PFSK-1 (cell line): ENCODE results near the gene CPPED1.

Experiments used
- FOXP2 ChIP-seq: optimal IDR thresholded peaks from 2 replicates; pipeline ENCODE3; 2011; ENCODE audit warnings: borderline replicate concordance, control low read depth, inconsistent platforms; ENCODE audit not compliant: insufficient read depth; ENCODE audit errors: extremely low read length, extremely low read depth
- POLR2AphosphoS5 ChIP-seq: IDR thresholded peaks from 2 replicates; pipeline ENCODE4 v1.6.1; 2012; ENCODE audit warnings: low read depth, mild to moderate bottlenecking, control low read depth, low read length, moderate library complexity
- REST ChIP-seq, 2 experiments: IDR thresholded peaks; 2 replicates each; pipeline versions ENCODE4 v1.6.1 to v1.8.0; 2011 to 2012; ENCODE audit warnings: low read depth in 2 of 2, low read length in 2 of 2, control low read depth in 1 of 2, inconsistent platforms in 1 of 2, mild to moderate bottlenecking in 1 of 2, moderate library complexity in 1 of 2; ENCODE audit not compliant: insufficient read depth in 1 of 2
- SIN3A ChIP-seq: IDR thresholded peaks from 2 replicates; pipeline ENCODE4 v1.6.1; 2012; ENCODE audit warnings: mild to moderate bottlenecking, low read length, moderate library complexity, borderline replicate concordance; ENCODE audit not compliant: insufficient read depth
- TAF1 ChIP-seq: IDR thresholded peaks from 2 replicates; pipeline ENCODE4 v1.6.1; 2012; ENCODE audit warnings: low read length, control low read depth, borderline replicate concordance; ENCODE audit not compliant: insufficient read depth

The CPPED1 gene

GRCh38 chr16:12682432-12683165, 121.1 kb downstream of the CPPED1 start:
- no peak for TF ChIP-seq SIN3A
- TF ChIP-seq FOXP2, result no peak
- TF ChIP-seq POLR2AphosphoS5, result no peak
- no peak for TF ChIP-seq REST (IDR thresholded peaks at IDR 0.05; ENCODE audit: insufficient read depth in 1 of 2, low read depth in 2 of 2, low read length in 2 of 2)
- TF ChIP-seq TAF1, result no peak

- TF ChIP-seq REST (IDR thresholded peaks at IDR 0.05; ENCODE audit: insufficient read depth in 1 of 2, low read depth in 2 of 2, low read length in 2 of 2) (no peak), TAF1 (no peak), POLR2AphosphoS5 (no peak), SIN3A (no peak), FOXP2 (no peak)
Observed at GRCh38 chr16:12681653-12682052, 122.0 kb downstream of the CPPED1 start.

GRCh38 chr16:12680531-12680930, 123.2 kb downstream of the CPPED1 start:
- TF ChIP-seq FOXP2 (no peak), POLR2AphosphoS5 (no peak), TAF1 (no peak), REST (IDR thresholded peaks at IDR 0.05; ENCODE audit: insufficient read depth in 1 of 2, low read depth in 2 of 2, low read length in 2 of 2) (no peak), SIN3A (no peak)

GRCh38 chr16:12679660-12680272, 123.9 kb downstream of the CPPED1 start:
- no peak for TF ChIP-seq FOXP2
- no peak for TF ChIP-seq REST (IDR thresholded peaks at IDR 0.05; ENCODE audit: insufficient read depth in 1 of 2, low read depth in 2 of 2, low read length in 2 of 2)
- TF ChIP-seq TAF1, result no peak
- no peak for TF ChIP-seq SIN3A
- no peak for TF ChIP-seq POLR2AphosphoS5
